Fibroblast of the aortic adventitia (primary cell): Measurements from ENCODE around the gene CXCR1. TPM values are rescaled to one million over a fixed set of nuclear protein-coding genes. Genes with fewer than 3 reads are reported as not detected.
A peak's percentile ranks its signal among the peaks of the same experiment; 100 is the strongest.

Source experiments
- DNase-seq: peaks from one replicate; pipeline ENCODE4 v3.0.0-alpha.2; 2010; ENCODE audit warnings: low read depth
- H3K4me3 ChIP-seq: 2 replicates; pipeline ENCODE4 v1.5.1; 2011; ENCODE audit warnings: low read depth, mild to moderate bottlenecking, control low read depth, low read length, moderate library complexity
- CTCF ChIP-seq: IDR thresholded peaks from 2 replicates; pipeline ENCODE4 v1.5.1; 2011; ENCODE audit warnings: mild to moderate bottlenecking, low read length, control low read depth, inconsistent platforms; ENCODE audit not compliant: insufficient read depth
- total RNA-seq: library from RNA; depleted of rRNA; stranded (reverse); fragments of >200 nt; gene quantifications from 2 replicates; pipeline ENCODE4 v1.2.3, GENCODE V29; 2012; ENCODE audit warnings: low replicate concordance

CXCR1 gene
- total RNA-seq: not detected in 2 replicates

GRCh38 chr2:218166791-218167190 is at the start of gene CXCR1:
Gene CXCR1, minus strand, starts transcription at chr2:218166962. Its CDS starts 1,751 bp downstream, at chr2:218165211.
- DNase-seq: no peak
- no peak within 1 kb of the TSS for H3K4me3 ChIP-seq
- no peak for TF ChIP-seq CTCF

- TF ChIP-seq CTCF: no peak
- peak overlapping the region; percentile 97 for H3K4me3 ChIP-seq
- no peak for DNase-seq
Measured at GRCh38 chr2:218216336-218216673, 49.5 kb upstream of the CXCR1 start.

- DNase-seq: no peak
- no peak overlapping the region for H3K4me3 ChIP-seq
- no peak for TF ChIP-seq CTCF
Measured at GRCh38 chr2:218214116-218214515, 47.4 kb upstream of the CXCR1 start.

- H3K4me3 ChIP-seq: no peak overlapping the region
- no peak for DNase-seq
- TF ChIP-seq CTCF: no peak
Measured at GRCh38 chr2:218209078-218209477, 42.3 kb upstream of the CXCR1 start.

GRCh38 chr2:218202266-218202665 is 35.5 kb upstream of the CXCR1 start:
- H3K4me3 ChIP-seq: no peak overlapping the region
- peak; percentile 27 for DNase-seq

GRCh38 chr2:218196974-218197373 is 30.2 kb upstream of the CXCR1 start:
- DNase-seq: no peak
- no peak for TF ChIP-seq CTCF
- H3K4me3 ChIP-seq: no peak overlapping the region

More at GRCh38 chr2:218202266-218202665, 35.5 kb upstream of the CXCR1 start:
- TF ChIP-seq CTCF: no peak

- DNase-seq: no peak
Measured at GRCh38 chr2:218194880-218195279, 28.1 kb upstream of the CXCR1 start.

More at GRCh38 chr2:218194880-218195279, 28.1 kb upstream of the CXCR1 start:
- H3K4me3 ChIP-seq: no peak overlapping the region
- no peak for TF ChIP-seq CTCF
